Measurements from ENCODE around the gene BCL10.

Gene BCL10

GRCh38 chr1:85321237-85321964 lies 45.0 kb upstream of the BCL10 start:
- Histone ChIP-seq H4K20me1 (ENCODE audit: insufficient read depth) (no peaks in the 10 kb centered on the region), H3K4me3 (IDR thresholded peaks at IDR 0.05; ENCODE audit: insufficient read depth, low read depth, low read length) (no peak overlapping the region), H2AFZ (ENCODE audit: low read depth) (no peak overlapping the region), H3K27ac (no peak overlapping the region), H3K79me2 (ENCODE audit: insufficient read depth, low read depth) (no peaks in the 10 kb centered on the region), H3K9ac (no peak overlapping the region), H3K4me1 (ENCODE audit: low read depth, poor library complexity, severe bottlenecking) (peaks cover 11% of the 10 kb centered on the region), H3K36me3 (ENCODE audit: insufficient read depth) (no peaks in the 10 kb centered on the region), H3K27me3 (ENCODE audit: insufficient read depth, low read depth) (no peaks in the 10 kb centered on the region), H3K4me2 (no peak overlapping the region)
- no peak for TF ChIP-seq CTCF (conservative IDR thresholded peaks at IDR 0.05; ENCODE audit: low read depth, low read length)

- peaks cover 11% of the 10 kb centered on the region for H3K4me1 ChIP-seq (ENCODE audit: low read depth, poor library complexity, severe bottlenecking)
- no peak overlapping the region for H2AFZ ChIP-seq (ENCODE audit: low read depth)
- H3K9ac ChIP-seq: no peak overlapping the region
- no peaks in the 10 kb centered on the region for H4K20me1 ChIP-seq (ENCODE audit: insufficient read depth)
- no peak overlapping the region for H3K4me2 ChIP-seq
- no peaks in the 10 kb centered on the region for H3K27me3 ChIP-seq (ENCODE audit: insufficient read depth, low read depth)
- H3K4me3 ChIP-seq (IDR thresholded peaks at IDR 0.05; ENCODE audit: insufficient read depth, low read depth, low read length): no peak overlapping the region
- no peaks in the 10 kb centered on the region for H3K36me3 ChIP-seq (ENCODE audit: insufficient read depth)
- H3K79me2 ChIP-seq (ENCODE audit: insufficient read depth, low read depth): no peaks in the 10 kb centered on the region
- TF ChIP-seq CTCF (conservative IDR thresholded peaks at IDR 0.05; ENCODE audit: low read depth, low read length): no peak
- H3K27ac ChIP-seq: no peak overlapping the region
These were observed 44.1 kb upstream of the BCL10 start for GRCh38 chr1:85320371-85321131.

GRCh38 chr1:85319931-85320330 lies 43.5 kb upstream of the BCL10 start:
- Histone ChIP-seq H3K36me3 (ENCODE audit: insufficient read depth) (no peaks in the 10 kb centered on the region), H3K79me2 (ENCODE audit: insufficient read depth, low read depth) (no peaks in the 10 kb centered on the region), H3K4me1 (ENCODE audit: low read depth, poor library complexity, severe bottlenecking) (peaks cover 11% of the 10 kb centered on the region), H4K20me1 (ENCODE audit: insufficient read depth) (no peaks in the 10 kb centered on the region), H3K9ac (no peak overlapping the region), H3K27ac (no peak overlapping the region), H3K4me2 (no peak overlapping the region), H3K27me3 (ENCODE audit: insufficient read depth, low read depth) (no peaks in the 10 kb centered on the region), H3K4me3 (IDR thresholded peaks at IDR 0.05; ENCODE audit: insufficient read depth, low read depth, low read length) (no peak overlapping the region), H2AFZ (ENCODE audit: low read depth) (no peak overlapping the region)
- TF ChIP-seq CTCF (conservative IDR thresholded peaks at IDR 0.05; ENCODE audit: low read depth, low read length): no peak

- H3K4me2 ChIP-seq: no peak overlapping the region
- peaks cover 11% of the 10 kb centered on the region for H3K4me1 ChIP-seq (ENCODE audit: low read depth, poor library complexity, severe bottlenecking)
- H3K27ac ChIP-seq: no peak overlapping the region
- no peak overlapping the region for H3K4me3 ChIP-seq (IDR thresholded peaks at IDR 0.05; ENCODE audit: insufficient read depth, low read depth, low read length)
- H2AFZ ChIP-seq (ENCODE audit: low read depth): no peak overlapping the region
- H4K20me1 ChIP-seq (ENCODE audit: insufficient read depth): no peaks in the 10 kb centered on the region
- no peaks in the 10 kb centered on the region for H3K79me2 ChIP-seq (ENCODE audit: insufficient read depth, low read depth)
- H3K9ac ChIP-seq: no peak overlapping the region
- no peak for TF ChIP-seq CTCF (conservative IDR thresholded peaks at IDR 0.05; ENCODE audit: low read depth, low read length)
- no peaks in the 10 kb centered on the region for H3K36me3 ChIP-seq (ENCODE audit: insufficient read depth)
- no peaks in the 10 kb centered on the region for H3K27me3 ChIP-seq (ENCODE audit: insufficient read depth, low read depth)
These were observed 43.1 kb upstream of the BCL10 start for GRCh38 chr1:85319491-85319890.

Data from KMS-11 (cell line).